Neuronal stem cell (in vitro differentiated cells): ENCODE results near the gene MUC20.
"Not testable (repeated sequence)": the region's sequence is repeated elsewhere in the genome, so short reads cannot be mapped to it uniquely, and the experiment has no call there.

Source experiments
- DNase-seq: peaks from one replicate; pipeline ENCODE4 v3.0.0-alpha.2; 2013; ENCODE audit warnings: low spot score
- H2AFZ ChIP-seq: one replicate; pipeline ENCODE4 v1.6.1; 2013; ENCODE audit warnings: mild to moderate bottlenecking, low read length, inconsistent platforms
- H2AK5ac ChIP-seq: 2 replicates; pipeline ENCODE4 v1.6.1; 2013; ENCODE audit warnings: low read depth, mild to moderate bottlenecking, inconsistent platforms, low read length, moderate library complexity, mixed read lengths
- H2BK120ac ChIP-seq: 2 replicates; pipeline ENCODE4 v1.6.1; 2013; ENCODE audit warnings: low read depth, mild to moderate bottlenecking, inconsistent platforms, low read length, moderate library complexity, mixed read lengths
- H2BK12ac ChIP-seq: one replicate; pipeline ENCODE4 v1.6.1; 2013; ENCODE audit warnings: low read length, inconsistent platforms
- H2BK15ac ChIP-seq: 2 replicates; pipeline ENCODE4 v1.6.1; 2013; ENCODE audit warnings: mild to moderate bottlenecking, low read length, inconsistent platforms, mixed read lengths
- H2BK5ac ChIP-seq: one replicate; pipeline ENCODE4 v1.6.1; 2013; ENCODE audit warnings: inconsistent platforms, mild to moderate bottlenecking, low read length, moderate library complexity
- H3K14ac ChIP-seq: one replicate; pipeline ENCODE4 v1.6.1; 2013; ENCODE audit warnings: low read length, inconsistent platforms
- H3K18ac ChIP-seq: 2 replicates; pipeline ENCODE4 v1.6.1; 2013; ENCODE audit warnings: low read length, inconsistent platforms
- H3K23ac ChIP-seq: 2 replicates; pipeline ENCODE4 v1.6.1; 2013; ENCODE audit warnings: low read depth, mild to moderate bottlenecking, mixed read lengths, low read length, inconsistent platforms; ENCODE audit not compliant: poor library complexity
- H3K27ac ChIP-seq: replicated peaks from 3 replicates; pipeline ENCODE4 v1.5.1; 2013; ENCODE audit warnings: low read length, inconsistent platforms
- H3K27me3 ChIP-seq, 3 experiments: 2 replicates each; pipeline ENCODE4 v1.6.1; 2013; ENCODE audit warnings: low read length in 3 of 3, mild to moderate bottlenecking in 2 of 3, inconsistent platforms in 1 of 3, low read depth in 1 of 3, mixed read lengths in 1 of 3, moderate library complexity in 1 of 3; ENCODE audit not compliant: control insufficient read depth in 3 of 3, insufficient read depth in 3 of 3
- H3K36me3 ChIP-seq, 2 donors: replicated peaks in 1 of 2; 2 replicates each; pipeline ENCODE4 v1.6.1; 2013; ENCODE audit warnings: low read length in 2 of 2; ENCODE audit not compliant: control insufficient read depth in 2 of 2, insufficient read depth in 2 of 2
- H3K4ac ChIP-seq: 2 replicates; pipeline ENCODE4 v1.6.1; 2013; ENCODE audit warnings: inconsistent platforms, mild to moderate bottlenecking, low read length, moderate library complexity
- H3K4me1 ChIP-seq, 2 donors: 1 replicate in 1 of 2; 2 replicates in 1 of 2; pipeline ENCODE4 v1.6.1; 2013; ENCODE audit warnings: low read length in 2 of 2, low read depth in 1 of 2; ENCODE audit not compliant: control insufficient read depth in 2 of 2, insufficient read depth in 1 of 2
- H3K4me2 ChIP-seq: one replicate; pipeline ENCODE4 v1.6.1; 2013; ENCODE audit warnings: mild to moderate bottlenecking, low read length, inconsistent platforms; ENCODE audit not compliant: insufficient read depth, poor library complexity, severe bottlenecking
- H3K4me3 ChIP-seq, 2 donors: 2 replicates each; pipeline ENCODE4 v1.5.1; 2013; ENCODE audit warnings: low read length in 2 of 2, mild to moderate bottlenecking in 2 of 2, inconsistent platforms in 1 of 2, moderate library complexity in 1 of 2
- H3K79me1 ChIP-seq: one replicate; pipeline ENCODE4 v1.6.1; 2013; ENCODE audit warnings: low read depth, mild to moderate bottlenecking, inconsistent platforms, low read length, moderate library complexity
- H3K9ac ChIP-seq: one replicate; pipeline ENCODE4 v1.6.1; 2013; ENCODE audit warnings: mild to moderate bottlenecking, low read depth, low read length, inconsistent platforms; ENCODE audit not compliant: poor library complexity
- H3K9me3 ChIP-seq, 2 donors: replicated peaks in 1 of 2; 2 replicates each; pipeline versions ENCODE3 to v1.6.1; 2013; ENCODE audit warnings: low read length in 2 of 2, mild to moderate bottlenecking in 2 of 2, inconsistent platforms in 1 of 2, low read depth in 1 of 2, mixed read lengths in 1 of 2, moderate library complexity in 1 of 2; ENCODE audit not compliant: control insufficient read depth in 2 of 2, insufficient read depth in 1 of 2
- H4K8ac ChIP-seq: one replicate; pipeline ENCODE4 v1.6.1; 2013; ENCODE audit warnings: low read depth, mild to moderate bottlenecking, inconsistent platforms, low read length, moderate library complexity
- H4K91ac ChIP-seq: one replicate; pipeline ENCODE4 v1.6.1; 2013; ENCODE audit warnings: low read length, low read depth, mild to moderate bottlenecking, inconsistent platforms; ENCODE audit not compliant: poor library complexity
- WGBS, 2 donors: extraction: QIAGEN DNeasy Blood & Tissue Kit; methylation state at CpG; one replicate each; pipeline ENCODE4 v1.1.7; 2013; ENCODE audit warnings: missing lambda C conversion rate in 2 of 2, mixed read lengths in 1 of 2; ENCODE audit not compliant: insufficient read length in 2 of 2, insufficient replicate concordance in 1 of 2; ENCODE audit errors: extremely low coverage in 2 of 2; 5-methylcytosine and 5-hydroxymethylcytosine counted together

The MUC20 gene

DNA sequence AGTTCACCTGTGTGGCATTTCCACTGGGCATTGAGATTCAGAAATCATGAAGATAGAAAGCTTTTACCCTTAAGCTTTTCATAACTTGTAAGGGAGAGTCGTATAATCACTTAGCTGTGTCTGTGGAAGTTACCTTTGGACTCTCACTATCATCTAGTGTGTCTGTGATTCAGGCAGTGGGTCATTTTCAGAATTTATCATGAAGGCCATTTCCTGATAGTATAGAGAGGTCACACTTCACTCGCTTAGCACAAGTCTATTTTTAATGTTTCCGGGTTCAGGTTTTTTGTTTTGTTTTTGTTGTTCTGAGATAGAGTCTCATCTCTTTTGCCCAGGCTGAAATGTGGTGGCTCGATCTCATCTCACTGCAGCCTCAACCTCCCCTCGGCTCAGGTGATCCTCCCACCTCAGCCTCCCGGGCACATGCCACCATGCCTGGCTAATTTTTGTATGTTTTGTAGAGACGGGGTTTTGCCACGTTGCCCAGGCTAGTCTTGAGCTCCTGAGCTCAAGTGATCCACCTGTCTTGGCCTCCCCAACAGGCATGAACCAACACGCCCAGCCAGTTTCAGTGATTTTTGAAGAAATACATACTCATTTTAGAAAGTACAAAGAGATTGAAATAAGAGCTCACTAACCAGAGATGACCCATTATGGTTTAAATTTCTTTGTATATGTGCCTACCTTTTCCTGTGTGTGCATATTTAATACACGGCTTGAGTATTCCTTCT lies 36.1 kb upstream of the MUC20 start:
- H2BK120ac ChIP-seq, DNase-seq, H3K18ac ChIP-seq, H2AK5ac ChIP-seq, H2AFZ ChIP-seq, H3K14ac ChIP-seq, H3K23ac ChIP-seq, H2BK15ac ChIP-seq, H3K4me1 ChIP-seq, H4K8ac ChIP-seq, H3K9me3 ChIP-seq, H3K9ac ChIP-seq, H3K4me3 ChIP-seq, H2BK12ac ChIP-seq, H2BK5ac ChIP-seq, H3K4ac ChIP-seq, H3K27me3 ChIP-seq, H3K27ac ChIP-seq, H3K4me2 ChIP-seq, H4K91ac ChIP-seq, H3K79me1 ChIP-seq: not testable (repeated sequence)
- H3K36me3 ChIP-seq, result peaks cover 10 to 60% of the 10 kb centered on the region in 2 donors
- no CpG with 5 or more reads among the region's 10 CpGs for WGBS, 2 donors

DNA sequence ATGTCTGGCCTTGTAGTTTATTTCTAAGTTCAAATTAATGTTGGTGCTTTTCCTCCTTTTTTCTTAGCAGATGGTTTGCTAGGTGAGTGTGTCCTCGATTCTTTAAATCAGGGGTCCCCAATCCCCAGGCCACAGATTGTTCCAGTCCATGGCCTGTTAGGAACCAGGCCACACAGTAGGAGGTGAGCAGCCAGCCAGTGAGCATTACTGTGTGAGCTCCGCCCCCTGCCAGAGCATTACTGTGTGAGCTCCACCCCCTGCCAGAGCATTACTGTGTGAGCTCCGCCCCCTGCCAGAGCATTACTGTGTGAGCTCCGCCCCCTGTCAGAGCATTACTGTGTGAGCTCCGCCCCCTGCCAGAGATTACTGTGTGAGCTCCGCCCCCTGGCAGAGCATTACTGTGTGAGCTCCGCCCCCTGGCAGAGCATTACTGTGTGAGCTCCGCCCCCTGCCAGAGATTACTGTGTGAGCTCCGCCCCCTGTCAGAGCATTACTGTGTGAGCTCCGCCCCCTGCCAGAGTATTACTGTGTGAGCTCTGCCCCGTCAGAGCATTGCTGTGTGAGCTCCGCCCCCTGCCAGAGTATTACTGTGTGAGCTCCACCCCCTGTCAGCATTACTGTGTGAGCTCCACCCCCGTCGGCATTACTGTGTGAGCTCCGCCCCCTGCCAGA lies 34.1 kb upstream of the MUC20 start:
- H3K79me1 ChIP-seq, H4K8ac ChIP-seq, H3K27me3 ChIP-seq, H3K18ac ChIP-seq, H2BK5ac ChIP-seq, H3K4me2 ChIP-seq, H3K4me3 ChIP-seq, DNase-seq, H2BK12ac ChIP-seq, H3K4ac ChIP-seq, H2AK5ac ChIP-seq, H3K9ac ChIP-seq, H3K9me3 ChIP-seq, H3K27ac ChIP-seq, H2BK120ac ChIP-seq, H4K91ac ChIP-seq, H3K23ac ChIP-seq, H3K14ac ChIP-seq, H3K4me1 ChIP-seq, H2BK15ac ChIP-seq, H2AFZ ChIP-seq: not testable (repeated sequence)
- WGBS, 2 donors, result no CpG with 5 or more reads among the region's 15 CpGs
- H3K36me3 ChIP-seq, result peaks cover 10 to 57% of the 10 kb centered on the region in 2 donors

DNA sequence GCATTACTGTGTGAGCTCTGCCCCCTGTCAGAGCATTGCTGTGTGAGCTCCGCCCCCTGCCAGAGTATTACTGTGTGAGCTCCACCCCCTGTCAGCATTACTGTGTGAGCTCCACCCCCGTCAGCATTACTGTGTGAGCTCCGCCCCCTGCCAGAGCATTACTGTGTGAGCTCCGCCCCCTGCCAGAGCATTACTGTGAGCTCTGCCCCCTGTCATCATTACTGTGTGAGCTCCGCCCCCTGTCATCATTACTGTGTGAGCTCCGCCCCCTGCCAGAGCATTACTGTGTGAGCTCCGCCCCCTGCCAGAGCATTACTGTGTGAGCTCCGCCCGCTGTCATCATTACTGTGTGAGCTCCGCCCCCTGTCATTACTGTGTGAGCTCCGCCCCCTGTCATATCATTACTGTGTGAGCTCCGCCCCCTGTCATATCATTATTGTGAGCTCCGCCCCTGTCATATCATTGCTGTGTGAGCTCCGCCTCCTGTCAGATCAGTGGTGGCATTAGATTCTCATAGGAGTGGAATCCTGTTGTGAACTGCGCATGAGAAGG lies 33.5 kb upstream of the MUC20 start:
- H3K79me1 ChIP-seq, DNase-seq, H3K9ac ChIP-seq, H4K8ac ChIP-seq, H3K27ac ChIP-seq, H3K18ac ChIP-seq, H3K4ac ChIP-seq, H2BK120ac ChIP-seq, H2BK5ac ChIP-seq, H2BK12ac ChIP-seq, H3K4me1 ChIP-seq, H4K91ac ChIP-seq, H2BK15ac ChIP-seq, H3K27me3 ChIP-seq, H3K14ac ChIP-seq, H3K23ac ChIP-seq, H2AFZ ChIP-seq, H2AK5ac ChIP-seq, H3K4me2 ChIP-seq, H3K4me3 ChIP-seq, H3K9me3 ChIP-seq: not testable (repeated sequence)
- peaks cover 14 to 58% of the 10 kb centered on the region in 2 donors for H3K36me3 ChIP-seq
- WGBS, 2 donors, result no CpG with 5 or more reads among the region's 15 CpGs

DNA sequence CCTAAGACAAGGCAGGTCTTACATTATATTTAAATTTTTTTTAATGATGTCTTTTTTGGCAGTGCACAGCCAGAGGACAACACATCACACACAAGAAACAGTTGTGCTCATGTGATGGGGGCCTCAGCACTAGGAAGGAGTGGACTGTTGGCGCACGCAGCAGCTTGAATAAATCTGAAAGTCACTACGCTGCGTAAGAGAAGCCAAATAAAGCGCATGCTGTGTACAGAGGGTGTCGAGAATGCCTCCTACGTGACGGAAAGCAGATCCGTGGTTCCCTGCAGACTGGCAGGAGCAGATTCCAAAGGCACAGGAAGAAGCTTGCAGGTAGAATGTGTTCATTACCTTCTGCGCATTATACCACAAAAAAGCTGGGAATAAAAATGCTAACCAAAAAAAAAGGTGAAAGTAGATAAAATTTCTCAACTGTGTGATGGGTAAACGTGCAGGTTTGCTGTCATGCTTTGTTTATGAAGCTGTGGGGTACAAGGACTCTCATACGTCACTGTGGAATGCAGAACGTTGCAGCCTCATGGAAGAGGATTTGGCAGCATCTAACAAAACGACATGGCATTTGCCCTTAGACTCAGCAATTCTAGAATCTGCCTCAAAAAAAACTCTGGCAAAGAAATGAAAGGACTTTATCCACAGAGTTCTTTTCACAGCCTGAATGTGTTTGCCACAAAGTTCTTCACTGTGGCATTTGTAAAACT lies 32.2 kb upstream of the MUC20 start:
- H2AFZ ChIP-seq, H3K4me2 ChIP-seq, H3K4me3 ChIP-seq, H2AK5ac ChIP-seq, H2BK120ac ChIP-seq, H2BK5ac ChIP-seq, H4K91ac ChIP-seq, H4K8ac ChIP-seq, H3K14ac ChIP-seq, H3K27me3 ChIP-seq, H2BK15ac ChIP-seq, H2BK12ac ChIP-seq, H3K9ac ChIP-seq, DNase-seq, H3K27ac ChIP-seq, H3K18ac ChIP-seq, H3K4ac ChIP-seq, H3K23ac ChIP-seq, H3K9me3 ChIP-seq, H3K4me1 ChIP-seq, H3K79me1 ChIP-seq: not testable (repeated sequence)
- WGBS, 2 donors, result no CpG with 5 or more reads among the region's 14 CpGs
- peaks cover 14 to 66% of the 10 kb centered on the region in 2 donors for H3K36me3 ChIP-seq
